ENCODE data around the gene GNB1.

The GNB1 gene

DNA sequence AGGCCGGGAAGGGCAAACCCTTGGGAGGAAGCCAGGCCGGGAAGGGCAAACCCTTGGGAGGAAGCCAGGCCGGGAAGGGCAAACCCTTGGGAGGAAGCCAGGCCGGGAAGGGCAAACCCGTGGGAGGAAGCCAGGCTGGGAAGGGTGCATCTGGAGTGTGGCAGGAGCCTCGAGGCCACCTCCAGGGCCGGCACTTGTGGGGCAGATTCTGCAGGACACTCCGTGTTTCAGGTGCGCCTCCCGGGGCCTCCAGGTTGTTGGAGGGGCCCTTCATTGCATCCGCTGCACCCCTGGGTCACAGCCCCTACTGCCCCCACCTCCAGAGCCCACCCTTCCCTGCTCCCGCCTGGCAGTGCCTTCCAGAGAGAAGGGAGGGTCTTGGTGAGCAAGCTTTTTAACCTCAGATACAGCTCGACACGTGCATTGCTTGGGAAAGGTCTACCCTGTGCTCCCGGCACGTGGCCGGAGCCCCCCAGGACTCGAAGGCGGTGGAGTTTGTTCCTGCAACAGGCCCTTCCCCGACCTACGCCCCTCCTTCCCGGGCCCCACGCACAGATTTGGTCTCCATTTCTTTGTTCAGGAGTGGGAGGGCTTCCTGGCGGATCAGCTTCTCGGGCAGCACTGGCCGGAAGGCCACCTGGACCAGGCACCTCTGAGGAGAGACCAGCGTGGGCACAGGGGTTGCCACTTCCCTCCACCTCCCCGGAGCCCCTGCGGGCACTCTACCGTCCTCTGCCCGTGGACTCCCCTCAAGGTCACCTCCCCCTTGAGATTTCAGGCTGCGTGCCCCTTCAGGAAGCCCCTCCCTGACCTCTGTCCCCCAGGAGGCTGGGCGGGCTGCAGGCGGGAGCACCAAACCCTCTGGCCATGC lies 37.6 kb upstream of the GNB1 start:
- H3K4me2 ChIP-seq (ENCODE audit: low read depth, low read length, poor library complexity, severe bottlenecking) = no peak overlapping the region
- no peak overlapping the region for H2AFZ ChIP-seq (ENCODE audit: low read depth, low read length, severe bottlenecking)
- no peaks in the 10 kb centered on the region for H3K27me3 ChIP-seq (ENCODE audit: low read length)
- no peak overlapping the region for H3K9ac ChIP-seq (ENCODE audit: low read length)
- H3K36me3 ChIP-seq (ENCODE audit: low read length) = no peaks in the 10 kb centered on the region
- no peaks in the 10 kb centered on the region for H3K9me3 ChIP-seq (ENCODE audit: insufficient read depth, low read length)
- H3K27ac ChIP-seq (ENCODE audit: low read depth, low read length) = no peak overlapping the region
- H3K4me3 ChIP-seq (ENCODE audit: insufficient read depth, low read length, poor library complexity, severe bottlenecking) = no peak overlapping the region
- no peak for TF ChIP-seq EZH2phosphoT487 (conservative IDR thresholded peaks at IDR 0.05; ENCODE audit: low read length)
- TF ChIP-seq, protein P1, sequence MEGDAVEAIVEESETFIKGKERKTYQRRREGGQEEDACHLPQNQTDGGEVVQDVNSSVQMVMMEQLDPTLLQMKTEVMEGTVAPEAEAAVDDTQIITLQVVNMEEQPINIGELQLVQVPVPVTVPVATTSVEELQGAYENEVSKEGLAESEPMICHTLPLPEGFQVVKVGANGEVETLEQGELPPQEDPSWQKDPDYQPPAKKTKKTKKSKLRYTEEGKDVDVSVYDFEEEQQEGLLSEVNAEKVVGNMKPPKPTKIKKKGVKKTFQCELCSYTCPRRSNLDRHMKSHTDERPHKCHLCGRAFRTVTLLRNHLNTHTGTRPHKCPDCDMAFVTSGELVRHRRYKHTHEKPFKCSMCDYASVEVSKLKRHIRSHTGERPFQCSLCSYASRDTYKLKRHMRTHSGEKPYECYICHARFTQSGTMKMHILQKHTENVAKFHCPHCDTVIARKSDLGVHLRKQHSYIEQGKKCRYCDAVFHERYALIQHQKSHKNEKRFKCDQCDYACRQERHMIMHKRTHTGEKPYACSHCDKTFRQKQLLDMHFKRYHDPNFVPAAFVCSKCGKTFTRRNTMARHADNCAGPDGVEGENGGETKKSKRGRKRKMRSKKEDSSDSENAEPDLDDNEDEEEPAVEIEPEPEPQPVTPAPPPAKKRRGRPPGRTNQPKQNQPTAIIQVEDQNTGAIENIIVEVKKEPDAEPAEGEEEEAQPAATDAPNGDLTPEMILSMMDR (IDR thresholded peaks at IDR 0.05; ENCODE audit: insufficient read depth, low read length, poor library complexity, severe bottlenecking) = no peak
- no peaks in the 10 kb centered on the region for H3F3A ChIP-seq (ENCODE audit: insufficient read depth)
- no peaks in the 10 kb centered on the region for H3K9me2 ChIP-seq (replicated peaks; ENCODE audit: insufficient read depth, low read length)
- no peaks in the 10 kb centered on the region for H4K20me1 ChIP-seq (ENCODE audit: low read depth, low read length)
- no peaks in the 10 kb centered on the region for H3K79me2 ChIP-seq (ENCODE audit: insufficient read depth, low read length)

DNA sequence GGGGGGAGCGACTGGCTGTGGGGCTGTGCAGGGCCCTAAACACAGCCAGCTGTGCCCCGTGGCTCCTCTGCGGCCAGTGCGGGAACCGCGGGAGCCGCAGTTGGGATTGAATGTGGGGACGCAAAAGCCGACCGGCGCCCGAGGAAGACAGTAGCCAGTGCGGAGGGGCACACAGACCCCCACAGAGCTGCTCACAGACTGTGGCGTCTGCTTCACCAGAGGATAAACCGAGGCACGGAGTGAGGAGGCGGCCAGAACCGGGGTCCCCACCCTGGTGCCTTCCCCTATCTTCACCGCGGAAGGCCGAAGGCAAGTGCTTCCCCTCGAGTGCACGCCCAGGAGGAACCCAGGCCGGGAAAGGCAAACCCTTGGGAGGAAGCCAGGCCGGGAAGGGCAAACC lies 36.9 kb upstream of the GNB1 start:
- H3K9ac ChIP-seq (ENCODE audit: low read length) = no peak overlapping the region
- H4K20me1 ChIP-seq (ENCODE audit: low read depth, low read length) = no peaks in the 10 kb centered on the region
- no peaks in the 10 kb centered on the region for H3F3A ChIP-seq (ENCODE audit: insufficient read depth)
- H3K27ac ChIP-seq (ENCODE audit: low read depth, low read length) = no peak overlapping the region
- H3K27me3 ChIP-seq (ENCODE audit: low read length) = no peaks in the 10 kb centered on the region
- no peaks in the 10 kb centered on the region for H3K79me2 ChIP-seq (ENCODE audit: insufficient read depth, low read length)
- H3K4me2 ChIP-seq (ENCODE audit: low read depth, low read length, poor library complexity, severe bottlenecking) = no peak overlapping the region
- H3K9me2 ChIP-seq (replicated peaks; ENCODE audit: insufficient read depth, low read length) = no peaks in the 10 kb centered on the region
- H3K36me3 ChIP-seq (ENCODE audit: low read length) = no peaks in the 10 kb centered on the region
- H3K4me3 ChIP-seq (ENCODE audit: insufficient read depth, low read length, poor library complexity, severe bottlenecking) = no peak overlapping the region
- H3K9me3 ChIP-seq (ENCODE audit: insufficient read depth, low read length) = no peaks in the 10 kb centered on the region
- H2AFZ ChIP-seq (ENCODE audit: low read depth, low read length, severe bottlenecking) = no peak overlapping the region
- TF ChIP-seq EZH2phosphoT487 (conservative IDR thresholded peaks at IDR 0.05; ENCODE audit: low read length) = no peak

DNA sequence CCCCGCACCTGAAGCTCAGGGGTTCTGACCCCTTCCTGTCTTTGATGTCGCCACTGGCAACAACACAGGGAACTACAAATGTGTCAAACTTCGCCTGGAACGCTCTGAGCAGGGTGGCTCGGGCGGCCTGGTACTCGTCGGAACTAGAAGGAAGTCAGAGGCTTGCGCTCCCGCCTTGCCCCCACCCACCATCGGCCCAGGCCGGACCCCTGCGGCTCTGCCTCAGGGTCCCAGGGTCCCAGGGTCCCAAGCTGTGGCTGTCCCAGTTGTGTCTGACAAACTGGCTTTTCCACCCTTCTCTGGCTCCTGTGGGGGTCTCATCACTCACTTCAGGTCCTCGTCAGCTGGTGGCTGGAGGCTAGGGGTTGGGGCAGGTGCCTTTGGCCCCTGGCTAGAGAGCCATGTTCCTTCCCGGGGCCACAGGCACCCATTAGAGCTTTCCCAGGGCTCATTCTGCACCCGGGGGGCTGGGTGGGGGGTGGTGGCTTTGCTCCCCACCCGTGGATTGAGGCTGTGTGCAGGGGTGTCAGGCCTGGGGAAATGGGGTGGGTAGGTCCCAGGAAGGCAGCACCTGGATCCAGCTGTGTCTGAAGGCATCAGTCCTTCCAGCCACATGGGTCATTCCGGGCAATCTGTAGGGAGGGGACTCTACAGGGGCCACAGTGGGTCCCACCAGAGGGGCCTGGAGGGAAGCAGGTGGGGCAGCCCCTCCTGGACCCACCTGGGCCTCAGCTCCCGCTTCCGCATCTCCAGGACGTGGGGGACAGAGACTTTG lies 36.2 kb upstream of the GNB1 start:
- H3K9me2 ChIP-seq (replicated peaks; ENCODE audit: insufficient read depth, low read length) = no peaks in the 10 kb centered on the region
- no peaks in the 10 kb centered on the region for H3K36me3 ChIP-seq (ENCODE audit: low read length)
- H3K4me3 ChIP-seq (ENCODE audit: insufficient read depth, low read length, poor library complexity, severe bottlenecking) = no peak overlapping the region
- H4K20me1 ChIP-seq (ENCODE audit: low read depth, low read length) = no peaks in the 10 kb centered on the region
- no peaks in the 10 kb centered on the region for H3F3A ChIP-seq (ENCODE audit: insufficient read depth)
- no peak overlapping the region for H3K9ac ChIP-seq (ENCODE audit: low read length)
- no peak overlapping the region for H2AFZ ChIP-seq (ENCODE audit: low read depth, low read length, severe bottlenecking)
- no peak overlapping the region for H3K4me2 ChIP-seq (ENCODE audit: low read depth, low read length, poor library complexity, severe bottlenecking)
- no peaks in the 10 kb centered on the region for H3K9me3 ChIP-seq (ENCODE audit: insufficient read depth, low read length)
- no peak for TF ChIP-seq EZH2phosphoT487 (conservative IDR thresholded peaks at IDR 0.05; ENCODE audit: low read length)
- TF ChIP-seq, protein P1 (IDR thresholded peaks at IDR 0.05; ENCODE audit: insufficient read depth, low read length, poor library complexity, severe bottlenecking) = no peak
- H3K79me2 ChIP-seq (ENCODE audit: insufficient read depth, low read length) = no peaks in the 10 kb centered on the region
- no peak overlapping the region for H3K27ac ChIP-seq (ENCODE audit: low read depth, low read length)
- no peaks in the 10 kb centered on the region for H3K27me3 ChIP-seq (ENCODE audit: low read length)

Data from SU-DHL-6 (cell line).